Fibroblast of lung (primary cell): ENCODE results near the gene DUXB. TPM values are rescaled to one million over a fixed set of nuclear protein-coding genes. Genes with fewer than 3 reads are reported as not detected.

ENCODE experiments used
- DNase-seq, 2 donors: peaks; one replicate each; pipeline versions ENCODE4 v3.0.0 to v3.0.0-alpha.2; 2010; ENCODE audit warnings: low read depth in 2 of 2
- H2AFZ ChIP-seq: 2 replicates; pipeline ENCODE4 v1.5.1; 2012; ENCODE audit warnings: low read length, control low read depth, inconsistent platforms
- H3K27ac ChIP-seq: 2 replicates; pipeline ENCODE4 v1.5.1; 2011; ENCODE audit warnings: low read length, control low read depth; ENCODE audit not compliant: insufficient read depth
- H3K27me3 ChIP-seq: 2 replicates; pipeline ENCODE4 v1.5.1; 2011; ENCODE audit warnings: mild to moderate bottlenecking, low read length; ENCODE audit not compliant: control insufficient read depth, insufficient read depth
- H3K36me3 ChIP-seq: 2 replicates; pipeline ENCODE4 v1.5.1; 2011; ENCODE audit warnings: low read length; ENCODE audit not compliant: control insufficient read depth, insufficient read depth
- H3K4me1 ChIP-seq: 2 replicates; pipeline ENCODE4 v1.5.1; 2011; ENCODE audit warnings: low read length; ENCODE audit not compliant: control insufficient read depth, insufficient read depth; ENCODE audit errors: extremely low read depth
- H3K4me2 ChIP-seq: 2 replicates; pipeline ENCODE4 v1.5.1; 2011; ENCODE audit warnings: low read length, control low read depth; ENCODE audit not compliant: insufficient read depth; ENCODE audit errors: extremely low read depth
- H3K4me3 ChIP-seq, 4 experiments: fragments of 200-600 bp in 1 of 4; sonication (generic) in 1 of 4; replicated peaks in 1 of 4; 2 replicates each; pipeline ENCODE4 v1.5.1; 2011 to 2016; ENCODE audit warnings: low read length in 4 of 4, low read depth in 3 of 4, mild to moderate bottlenecking in 3 of 4, control low read depth in 2 of 4, inconsistent platforms in 1 of 4, mixed read lengths in 1 of 4; ENCODE audit not compliant: insufficient read depth in 1 of 4; ENCODE audit errors: control extremely low read depth in 1 of 4
- H3K79me2 ChIP-seq: 2 replicates; pipeline ENCODE4 v1.5.1; 2012; ENCODE audit warnings: mild to moderate bottlenecking, low read length, inconsistent platforms; ENCODE audit not compliant: control insufficient read depth, insufficient read depth
- H3K9ac ChIP-seq: 2 replicates; pipeline ENCODE4 v1.5.1; 2011; ENCODE audit warnings: mild to moderate bottlenecking, low read length, control low read depth; ENCODE audit not compliant: insufficient read depth
- H3K9me3 ChIP-seq: 2 replicates; pipeline ENCODE4 v1.5.1; 2012; ENCODE audit warnings: low read depth, low read length; ENCODE audit not compliant: control insufficient read depth, insufficient read depth
- H4K20me1 ChIP-seq: 2 replicates; pipeline ENCODE4 v1.5.1; 2011; ENCODE audit warnings: low read length; ENCODE audit not compliant: control insufficient read depth, insufficient read depth; ENCODE audit errors: extremely low read depth
- EZH2 ChIP-seq: IDR thresholded peaks from 2 replicates; pipeline ENCODE4 v1.5.1; 2012; ENCODE audit warnings: low read length, control low read depth, mild to moderate bottlenecking; ENCODE audit errors: missing control alignments
- polyA minus RNA-seq: library from RNA; depleted of rRNA, polyadenylated mRNA; stranded (reverse); fragments of >200 nt; gene quantifications from 2 replicates; pipeline ENCODE4 v1.2.3, GENCODE V29; 2011; ENCODE audit warnings: low replicate concordance
- polyA plus RNA-seq, 2 donors: library from polyadenylated mRNA; depleted of rRNA in 1 of 2; stranded (reverse) in 1 of 2; unstranded in 1 of 2; fragments of >200 nt; gene quantifications; 2 replicates each; pipeline ENCODE4 v1.2.1, GENCODE V29; 2011 to 2012; ENCODE audit warnings: missing spikeins in 1 of 2
- total RNA-seq: library from RNA; depleted of rRNA; stranded (reverse); fragments of >200 nt; gene quantifications from 2 replicates; pipeline ENCODE4 v1.2.1, GENCODE V29; 2014
- TF ChIP-seq, protein P1 (sequence below), 2 donors: IDR thresholded peaks in 1 of 2; conservative IDR thresholded peaks in 1 of 2; 1 replicate in 1 of 2; 2 replicates in 1 of 2; pipeline ENCODE4 v1.5.1; 2011 to 2012; ENCODE audit warnings: low read length in 2 of 2, control low read depth in 1 of 2, inconsistent platforms in 1 of 2, low read depth in 1 of 2, mild to moderate bottlenecking in 1 of 2

DUXB gene
- total RNA-seq, result not detected in 2 replicates
- not detected in 2 replicates for polyA plus RNA-seq
- not detected in 2 replicates for polyA plus RNA-seq (2012)
- polyA minus RNA-seq, result not detected in 2 replicates

GRCh38 chr16:75701361-75701760 is at the start of gene DUXB:
Gene DUXB (minus strand): TSS chr16:75701461. CDS start chr16:75701418, 43 bp downstream.
- TF ChIP-seq, protein P1, sequence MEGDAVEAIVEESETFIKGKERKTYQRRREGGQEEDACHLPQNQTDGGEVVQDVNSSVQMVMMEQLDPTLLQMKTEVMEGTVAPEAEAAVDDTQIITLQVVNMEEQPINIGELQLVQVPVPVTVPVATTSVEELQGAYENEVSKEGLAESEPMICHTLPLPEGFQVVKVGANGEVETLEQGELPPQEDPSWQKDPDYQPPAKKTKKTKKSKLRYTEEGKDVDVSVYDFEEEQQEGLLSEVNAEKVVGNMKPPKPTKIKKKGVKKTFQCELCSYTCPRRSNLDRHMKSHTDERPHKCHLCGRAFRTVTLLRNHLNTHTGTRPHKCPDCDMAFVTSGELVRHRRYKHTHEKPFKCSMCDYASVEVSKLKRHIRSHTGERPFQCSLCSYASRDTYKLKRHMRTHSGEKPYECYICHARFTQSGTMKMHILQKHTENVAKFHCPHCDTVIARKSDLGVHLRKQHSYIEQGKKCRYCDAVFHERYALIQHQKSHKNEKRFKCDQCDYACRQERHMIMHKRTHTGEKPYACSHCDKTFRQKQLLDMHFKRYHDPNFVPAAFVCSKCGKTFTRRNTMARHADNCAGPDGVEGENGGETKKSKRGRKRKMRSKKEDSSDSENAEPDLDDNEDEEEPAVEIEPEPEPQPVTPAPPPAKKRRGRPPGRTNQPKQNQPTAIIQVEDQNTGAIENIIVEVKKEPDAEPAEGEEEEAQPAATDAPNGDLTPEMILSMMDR (conservative IDR thresholded peaks at IDR 0.05 in 1 of 2, IDR thresholded peaks at IDR 0.05 in 1 of 2; ENCODE audit: low read depth in 1 of 2, low read length in 2 of 2), result no peak
- TF ChIP-seq EZH2, result no peak
- H3K4me1 ChIP-seq, result no peaks in the 10 kb centered on the region
- no peaks in the 10 kb centered on the region for H4K20me1 ChIP-seq
- no peaks in the 10 kb centered on the region for H3K36me3 ChIP-seq
- no peak within 1 kb of the TSS for H2AFZ ChIP-seq
- H3K4me3 ChIP-seq, result no peak within 1 kb of the TSS
- no peak for DNase-seq
- H3K27me3 ChIP-seq, result no peaks in the 10 kb centered on the region
- no peak within 1 kb of the TSS for H3K27ac ChIP-seq
- H3K9ac ChIP-seq, result no peak within 1 kb of the TSS
- H3K9me3 ChIP-seq, result no peaks in the 10 kb centered on the region
- H3K4me2 ChIP-seq, result no peak within 1 kb of the TSS
- no peaks in the 10 kb centered on the region for H3K79me2 ChIP-seq

GRCh38 chr16:75750528-75750927 is 49.3 kb upstream of the DUXB start:
- no peak for DNase-seq
- H3K4me2 ChIP-seq, result no peak overlapping the region
- H3K4me1 ChIP-seq, result no peaks in the 10 kb centered on the region
- H3K9me3 ChIP-seq, result no peaks in the 10 kb centered on the region
- H3K36me3 ChIP-seq, result no peaks in the 10 kb centered on the region
- no peaks in the 10 kb centered on the region for H4K20me1 ChIP-seq
- no peak overlapping the region for H3K4me3 ChIP-seq
- no peaks in the 10 kb centered on the region for H3K79me2 ChIP-seq
- TF ChIP-seq, protein P1 (conservative IDR thresholded peaks at IDR 0.05 in 1 of 2, IDR thresholded peaks at IDR 0.05 in 1 of 2; ENCODE audit: low read depth in 1 of 2, low read length in 2 of 2), result no peak
- TF ChIP-seq EZH2, result no peak
- H3K27ac ChIP-seq, result no peak overlapping the region
- H3K9ac ChIP-seq, result no peak overlapping the region
- H3K27me3 ChIP-seq, result no peaks in the 10 kb centered on the region
- H2AFZ ChIP-seq, result no peak overlapping the region

- TF ChIP-seq, protein P1 (conservative IDR thresholded peaks at IDR 0.05 in 1 of 2, IDR thresholded peaks at IDR 0.05 in 1 of 2; ENCODE audit: low read depth in 1 of 2, low read length in 2 of 2), result no peak
- TF ChIP-seq EZH2, result no peak
- H3K4me2 ChIP-seq, result no peak overlapping the region
- H3K36me3 ChIP-seq, result no peaks in the 10 kb centered on the region
- no peaks in the 10 kb centered on the region for H3K27me3 ChIP-seq
- no peaks in the 10 kb centered on the region for H3K9me3 ChIP-seq
- no peak overlapping the region for H3K4me3 ChIP-seq
- H2AFZ ChIP-seq, result no peak overlapping the region
- no peaks in the 10 kb centered on the region for H4K20me1 ChIP-seq
- no peak overlapping the region for H3K27ac ChIP-seq
- H3K9ac ChIP-seq, result no peak overlapping the region
- H3K4me1 ChIP-seq, result no peaks in the 10 kb centered on the region
- no peak for DNase-seq
- no peaks in the 10 kb centered on the region for H3K79me2 ChIP-seq
Measured at GRCh38 chr16:75746359-75746758, 45.1 kb upstream of the DUXB start.
